ENCODE measurements around the gene MPP4. TPM values are rescaled to one million over a fixed set of nuclear protein-coding genes. Genes with fewer than 3 reads are reported as not detected.
A peak's percentile ranks its signal among the peaks of the same experiment; 100 is the strongest.

Gene MPP4
- total and polyA plus RNA-seq, 2 of the 13 experiments (the other 11 are each of a cell fraction or from before 2014, with no cell fraction given) = not detected

DNA sequence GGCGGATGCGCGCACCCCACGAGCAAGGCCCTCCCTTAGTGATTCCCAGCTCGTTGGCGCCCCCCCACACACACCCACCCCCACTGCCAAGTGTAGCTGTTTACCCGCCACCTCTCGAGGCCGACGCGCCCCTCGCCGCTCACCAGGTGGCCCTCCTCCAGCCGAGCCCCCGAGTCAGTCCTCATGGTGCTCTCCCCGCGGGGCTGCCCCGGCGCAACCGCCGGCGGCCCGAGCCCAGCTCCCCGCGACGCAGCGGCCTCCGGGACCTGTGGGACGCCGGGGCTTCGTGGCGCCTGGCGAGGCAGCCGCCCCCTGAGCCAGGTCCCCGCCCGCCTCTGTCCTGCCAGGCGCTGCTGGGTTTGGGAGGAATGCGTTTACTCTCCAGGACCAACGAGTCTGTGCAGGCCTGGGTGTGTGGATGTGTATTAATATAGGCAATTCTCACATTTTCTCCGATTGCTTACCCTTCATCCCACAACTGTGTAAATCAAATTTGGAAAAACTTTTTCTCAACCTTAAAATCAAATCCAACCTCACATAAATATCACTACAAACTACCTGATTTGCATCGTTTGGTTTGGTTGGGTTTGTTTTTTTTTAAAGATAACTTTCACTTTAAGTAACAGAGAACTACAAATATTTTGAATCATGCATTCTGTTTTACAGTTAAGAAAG, 55.1 kb downstream of the MPP4 start, which contains the start of gene TMEM237 (continued):
- TF ChIP-seq, protein P1, sequence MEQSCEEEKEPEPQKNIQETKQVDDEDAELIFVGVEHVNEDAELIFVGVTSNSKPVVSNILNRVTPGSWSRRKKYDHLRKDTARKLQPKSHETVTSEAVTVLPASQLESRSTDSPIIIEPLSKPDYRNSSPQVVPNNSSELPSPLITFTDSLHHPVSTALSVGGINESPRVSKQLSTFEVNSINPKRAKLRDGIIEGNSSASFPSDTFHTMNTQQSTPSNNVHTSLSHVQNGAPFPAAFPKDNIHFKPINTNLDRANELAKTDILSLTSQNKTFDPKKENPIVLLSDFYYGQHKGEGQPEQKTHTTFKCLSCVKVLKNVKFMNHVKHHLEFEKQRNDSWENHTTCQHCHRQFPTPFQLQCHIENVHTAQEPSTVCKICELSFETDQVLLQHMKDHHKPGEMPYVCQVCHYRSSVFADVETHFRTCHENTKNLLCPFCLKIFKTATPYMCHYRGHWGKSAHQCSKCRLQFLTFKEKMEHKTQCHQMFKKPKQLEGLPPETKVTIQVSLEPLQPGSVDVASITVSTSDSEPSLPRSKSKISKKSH (CRISPR knock-in tag; IDR thresholded peaks at IDR 0.05; ENCODE audit: borderline replicate concordance) = no peak
- TF ChIP-seq HHEX (CRISPR knock-in tag; IDR thresholded peaks at IDR 0.05) (no peak), CHCHD3 (CRISPR knock-in tag; IDR thresholded peaks at IDR 0.05) (0 out of 2 replicates have a peak, but pooled peaks have one; percentile 28), KDM4B (CRISPR knock-in tag; IDR thresholded peaks at IDR 0.05) (no peak), ETV6 (CRISPR knock-in tag; conservative IDR thresholded peaks at IDR 0.05) (no peak), ARNTL (CRISPR knock-in tag; IDR thresholded peaks at IDR 0.05) (no peak), SOX13 (IDR thresholded peaks at IDR 0.05) (no peak), SOX13 (CRISPR knock-in tag; conservative IDR thresholded peaks at IDR 0.05 in 1 of 2, IDR thresholded peaks at IDR 0.05 in 1 of 2) (no peak), SRY (CRISPR knock-in tag; IDR thresholded peaks at IDR 0.05) (no peak), ZNF10 (CRISPR knock-in tag; IDR thresholded peaks at IDR 0.05; ENCODE audit: borderline replicate concordance, low read depth) (no peak), SOX6 (IDR thresholded peaks at IDR 0.05) (no peak), SOX6 (CRISPR knock-in tag; IDR thresholded peaks at IDR 0.05) (no peak), MBNL3 (CRISPR knock-in tag; conservative IDR thresholded peaks at IDR 0.05) (no peak), TP53 (CRISPR knock-in tag; conservative IDR thresholded peaks at IDR 0.05) (no peak), DR1 (CRISPR knock-in tag; IDR thresholded peaks at IDR 0.05) (no peak; the same call in 1 of the 2 replicates), STAT5B (CRISPR knock-in tag; IDR thresholded peaks at IDR 0.05) (no peak), KLF15 (CRISPR knock-in tag; IDR thresholded peaks at IDR 0.05; ENCODE audit: borderline replicate concordance) (peak; percentile 17; the same call in 1 of the 2 replicates), ZFYVE20 (CRISPR knock-in tag; IDR thresholded peaks at IDR 0.05; ENCODE audit: borderline replicate concordance, low read depth) (0 out of 2 replicates have a peak, but pooled peaks have one; percentile 1)
- TF ChIP-seq, protein P2, sequence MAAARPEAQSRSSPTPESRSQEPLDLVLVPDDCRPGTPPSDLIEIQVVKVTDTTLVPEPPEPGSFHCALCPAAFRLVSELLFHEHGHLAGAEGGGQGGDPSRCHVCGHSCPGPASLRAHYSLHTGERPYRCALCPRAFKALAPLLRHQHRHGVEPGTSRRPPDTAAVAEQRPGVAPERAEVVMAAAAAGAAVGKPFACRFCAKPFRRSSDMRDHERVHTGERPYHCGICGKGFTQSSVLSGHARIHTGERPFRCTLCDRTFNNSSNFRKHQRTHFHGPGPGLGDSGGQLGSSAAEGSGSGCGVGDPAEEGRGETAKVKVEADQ (CRISPR knock-in tag; IDR thresholded peaks at IDR 0.05; ENCODE audit: borderline replicate concordance) = no peak
- TF ChIP-seq, protein P3, sequence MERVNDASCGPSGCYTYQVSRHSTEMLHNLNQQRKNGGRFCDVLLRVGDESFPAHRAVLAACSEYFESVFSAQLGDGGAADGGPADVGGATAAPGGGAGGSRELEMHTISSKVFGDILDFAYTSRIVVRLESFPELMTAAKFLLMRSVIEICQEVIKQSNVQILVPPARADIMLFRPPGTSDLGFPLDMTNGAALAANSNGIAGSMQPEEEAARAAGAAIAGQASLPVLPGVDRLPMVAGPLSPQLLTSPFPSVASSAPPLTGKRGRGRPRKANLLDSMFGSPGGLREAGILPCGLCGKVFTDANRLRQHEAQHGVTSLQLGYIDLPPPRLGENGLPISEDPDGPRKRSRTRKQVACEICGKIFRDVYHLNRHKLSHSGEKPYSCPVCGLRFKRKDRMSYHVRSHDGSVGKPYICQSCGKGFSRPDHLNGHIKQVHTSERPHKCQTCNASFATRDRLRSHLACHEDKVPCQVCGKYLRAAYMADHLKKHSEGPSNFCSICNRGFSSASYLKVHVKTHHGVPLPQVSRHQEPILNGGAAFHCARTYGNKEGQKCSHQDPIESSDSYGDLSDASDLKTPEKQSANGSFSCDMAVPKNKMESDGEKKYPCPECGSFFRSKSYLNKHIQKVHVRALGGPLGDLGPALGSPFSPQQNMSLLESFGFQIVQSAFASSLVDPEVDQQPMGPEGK (CRISPR knock-in tag; IDR thresholded peaks at IDR 0.05) = peak; percentile 75
- TF ChIP-seq, protein P4, sequence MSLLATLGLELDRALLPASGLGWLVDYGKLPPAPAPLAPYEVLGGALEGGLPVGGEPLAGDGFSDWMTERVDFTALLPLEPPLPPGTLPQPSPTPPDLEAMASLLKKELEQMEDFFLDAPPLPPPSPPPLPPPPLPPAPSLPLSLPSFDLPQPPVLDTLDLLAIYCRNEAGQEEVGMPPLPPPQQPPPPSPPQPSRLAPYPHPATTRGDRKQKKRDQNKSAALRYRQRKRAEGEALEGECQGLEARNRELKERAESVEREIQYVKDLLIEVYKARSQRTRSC (CRISPR knock-in tag; IDR thresholded peaks at IDR 0.05; ENCODE audit: low read depth) = no peak
